DMS153 treated with DMSO at 0.1 percent for 48 hours (cell line): ENCODE results near the gene KCNIP4.

Experiments
- DNase-seq: peaks from one replicate; lab custom pipeline; 2025; ENCODE audit not compliant: unreplicated experiment; lab: John Stamatoyannopoulos, UW

KCNIP4 gene

GRCh38 chr4:21596521-21596920 lies 352.1 kb downstream of the KCNIP4 start:
- no peak for DNase-seq

- DNase-seq = no peak
These were observed 354.9 kb downstream of the KCNIP4 start for GRCh38 chr4:21593671-21594001.

- DNase-seq = no peak
These were observed 355.5 kb downstream of the KCNIP4 start for GRCh38 chr4:21592970-21593670.

DNA sequence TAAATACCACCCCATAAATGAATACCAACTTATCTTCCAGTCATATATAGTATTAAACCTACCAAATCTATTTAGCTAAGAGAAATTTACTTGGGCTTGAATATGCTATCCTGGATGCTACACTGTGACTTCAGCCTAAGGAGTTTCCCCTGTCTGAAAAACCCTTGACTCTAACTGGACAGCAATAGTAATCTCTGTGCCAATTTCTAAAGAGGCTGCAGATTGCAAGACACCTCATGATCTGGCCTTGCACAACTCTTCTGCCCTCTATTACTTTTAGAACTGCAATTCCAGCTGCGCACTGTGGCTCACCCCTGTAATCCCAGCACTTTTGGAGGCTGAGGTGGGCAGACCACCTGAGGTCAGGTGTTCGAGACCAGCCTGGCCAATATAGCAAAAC lies 371.5 kb downstream of the KCNIP4 start:
- no peak for DNase-seq

DNA sequence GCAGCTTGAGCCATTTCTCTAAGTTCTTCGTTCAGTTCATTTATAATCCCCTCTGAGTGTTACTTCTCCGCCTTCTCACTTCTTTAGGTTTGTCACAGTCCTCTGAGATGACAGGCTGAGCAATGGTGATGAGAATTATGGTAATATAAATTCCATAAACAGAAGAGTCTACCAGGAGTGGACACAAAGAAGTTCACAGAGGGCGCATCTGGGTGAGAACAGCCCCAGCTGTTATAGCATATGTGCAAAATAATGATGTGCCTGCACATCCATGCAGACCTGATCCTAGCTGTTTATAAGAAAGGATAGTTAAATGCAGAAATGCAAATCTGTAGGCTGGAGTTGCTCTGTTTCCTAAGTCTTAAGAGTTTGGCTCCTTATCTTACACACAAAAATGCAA lies 377.5 kb downstream of the KCNIP4 start:
- no peak for DNase-seq

DNA sequence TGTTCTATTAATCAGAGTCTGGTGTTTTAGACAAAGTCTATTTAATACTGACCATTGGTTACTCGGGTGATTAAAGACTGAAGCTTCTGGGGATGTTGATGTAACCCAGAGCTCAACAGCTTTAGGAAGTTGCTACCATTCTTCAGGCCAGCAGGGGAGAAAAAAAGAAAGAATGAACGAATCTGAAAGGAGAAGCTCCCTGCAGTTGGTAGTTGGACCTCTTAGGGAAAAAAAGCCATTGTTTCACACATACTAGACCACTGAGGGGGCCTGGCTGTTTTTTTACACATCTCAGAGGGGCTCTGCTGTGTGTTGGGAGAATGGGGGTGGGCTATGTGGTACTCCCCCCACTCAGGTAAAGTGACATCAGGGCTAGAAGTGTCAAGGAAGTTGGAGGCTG lies 378.9 kb downstream of the KCNIP4 start:
- no peak for DNase-seq

GRCh38 chr4:21555083-21555482 lies 393.5 kb downstream of the KCNIP4 start:
- no peak for DNase-seq

GRCh38 chr4:21554500-21554899 lies 394.1 kb downstream of the KCNIP4 start:
- no peak for DNase-seq

- no peak for DNase-seq
These were observed 394.5 kb downstream of the KCNIP4 start for GRCh38 chr4:21554066-21554465.

DNA sequence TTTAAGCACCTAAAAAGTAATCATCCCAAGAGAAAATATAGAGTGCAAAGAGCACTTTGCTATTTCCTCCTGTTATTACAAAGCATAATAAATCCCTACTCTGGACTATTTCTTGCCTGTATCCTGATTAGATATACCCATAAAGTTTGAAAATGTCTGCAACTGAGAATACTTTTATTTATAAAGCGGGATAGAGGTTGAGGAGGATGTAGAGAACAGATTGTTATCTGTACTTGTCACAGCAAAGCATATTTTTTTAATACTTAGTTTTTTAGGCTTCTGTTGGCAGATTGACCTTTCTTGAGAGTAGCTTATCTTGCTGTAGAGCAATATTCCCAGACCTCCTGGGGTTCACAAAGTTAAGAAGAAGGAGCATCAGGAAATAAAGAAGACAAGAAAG lies 396.1 kb downstream of the KCNIP4 start:
- DNase-seq = no peak

DNA sequence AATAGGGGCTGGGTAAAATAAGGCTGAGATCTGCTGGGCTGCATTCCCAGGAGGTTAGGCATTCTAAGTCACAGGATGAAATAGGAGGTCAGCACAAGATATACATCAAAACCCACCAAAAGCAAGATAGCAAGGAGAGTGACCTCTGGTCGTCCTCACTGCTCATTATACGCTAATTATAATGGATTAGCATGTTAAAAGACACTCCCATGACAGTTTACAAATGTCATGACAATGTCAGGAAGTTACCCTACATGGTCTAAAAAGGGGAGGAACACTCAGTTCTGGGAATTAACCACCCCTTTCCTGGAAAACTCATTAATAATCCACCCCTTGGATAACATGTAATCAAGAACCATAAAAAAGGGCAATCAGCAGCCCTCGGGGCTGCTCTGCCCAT lies 403.6 kb downstream of the KCNIP4 start:
- DNase-seq = no peak

DNA sequence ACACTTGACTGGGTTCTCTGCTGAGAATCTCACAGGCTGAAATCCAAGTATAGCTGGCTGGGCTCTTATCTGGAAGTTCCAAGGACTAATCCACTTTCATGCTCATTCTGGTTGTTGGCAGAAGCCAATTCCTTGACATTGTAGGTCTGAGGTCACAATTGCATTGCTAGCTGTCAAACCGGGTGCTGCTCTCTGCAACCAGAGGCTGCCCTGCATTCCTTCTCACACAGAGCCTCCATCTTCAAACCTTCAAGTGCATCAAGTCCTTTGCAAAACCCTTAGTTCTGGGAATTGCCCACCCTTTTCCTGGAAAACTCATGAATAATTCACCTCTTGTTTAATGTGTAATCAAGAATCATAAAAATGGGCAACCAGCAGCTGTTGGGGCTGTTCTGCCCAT lies 404.2 kb downstream of the KCNIP4 start:
- no peak for DNase-seq

DNA sequence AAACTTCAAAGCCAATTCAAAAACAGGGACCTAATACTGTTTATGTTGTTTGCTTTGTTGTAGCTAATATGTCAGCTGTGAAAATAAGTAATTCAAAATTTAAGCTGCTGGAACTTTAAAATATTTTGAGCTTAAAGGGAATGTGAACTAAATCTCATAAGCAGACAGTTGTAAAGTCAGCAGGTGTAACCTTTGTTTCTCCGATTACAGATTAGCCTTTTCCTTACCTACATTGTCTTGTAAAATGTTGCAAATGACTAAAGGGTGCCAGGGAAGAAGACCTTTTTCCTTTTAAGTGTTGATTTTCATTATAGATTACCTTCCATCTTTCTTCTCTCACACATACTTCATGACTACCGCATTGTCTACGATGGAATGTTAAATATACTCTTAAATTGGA lies 405.1 kb downstream of the KCNIP4 start:
- no peak for DNase-seq

GRCh38 chr4:21535898-21536297 lies 412.7 kb downstream of the KCNIP4 start:
- DNase-seq = no peak

DNA sequence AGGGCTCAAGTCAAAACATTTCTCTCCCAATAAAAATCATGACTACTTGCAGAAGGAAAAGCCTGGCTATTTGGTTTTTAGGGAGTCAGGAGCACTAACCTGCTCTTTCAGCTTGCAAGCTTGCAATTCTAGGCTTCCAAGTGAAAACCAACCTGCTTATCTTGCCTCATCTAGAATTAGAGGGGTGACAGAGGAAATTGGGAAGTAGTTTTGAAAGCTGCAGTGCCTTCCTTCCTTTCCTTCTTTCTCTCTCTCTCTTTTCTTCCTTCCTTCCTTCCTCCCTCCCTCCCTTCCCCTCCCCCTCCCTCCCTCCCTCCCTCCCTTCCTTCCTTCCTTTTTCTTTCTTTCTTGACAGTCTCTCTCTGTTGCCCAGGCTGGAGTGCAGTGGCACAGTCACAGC lies 417.5 kb downstream of the KCNIP4 start:
- DNase-seq = no peak

GRCh38 chr4:21529214-21529613 lies 419.4 kb downstream of the KCNIP4 start:
- no peak for DNase-seq

GRCh38 chr4:21522296-21522695 lies 426.3 kb downstream of the KCNIP4 start:
- no peak for DNase-seq

- DNase-seq = no peak
These were observed 431.3 kb downstream of the KCNIP4 start for GRCh38 chr4:21517126-21517859.

DNA sequence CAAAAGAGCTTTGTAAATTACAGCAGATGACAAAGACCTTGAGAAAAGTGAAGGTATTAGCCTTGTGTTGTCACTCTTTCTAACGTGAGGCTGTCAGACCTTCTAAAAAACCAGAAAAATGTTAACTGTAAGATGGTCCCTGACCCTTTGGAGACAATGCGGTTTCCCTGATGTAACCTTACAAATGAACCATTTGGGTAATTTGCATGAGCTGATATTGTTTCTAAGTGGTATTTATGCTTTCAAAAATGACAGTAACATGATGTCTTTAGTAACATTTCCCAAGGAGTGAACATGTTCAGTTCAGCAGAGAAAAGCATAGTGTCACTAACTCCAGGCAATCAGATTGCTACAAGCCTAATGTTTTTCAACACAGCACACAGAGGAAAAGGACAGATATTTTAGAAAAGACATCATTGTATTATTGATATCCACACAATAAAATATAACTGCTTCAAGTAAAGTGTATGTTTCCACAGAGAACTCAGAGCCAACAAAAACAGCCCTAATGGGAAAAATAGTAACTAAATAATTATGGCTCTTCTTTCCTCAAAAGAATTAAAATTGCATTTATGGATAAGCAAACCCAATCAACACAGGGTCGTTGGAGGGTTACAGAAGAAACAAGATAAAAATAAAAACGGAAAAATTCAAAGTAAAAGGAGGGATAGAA lies 434.4 kb downstream of the KCNIP4 start:
- no peak for DNase-seq

GRCh38 chr4:21512353-21512752 lies 436.2 kb downstream of the KCNIP4 start:
- DNase-seq = no peak

DNA sequence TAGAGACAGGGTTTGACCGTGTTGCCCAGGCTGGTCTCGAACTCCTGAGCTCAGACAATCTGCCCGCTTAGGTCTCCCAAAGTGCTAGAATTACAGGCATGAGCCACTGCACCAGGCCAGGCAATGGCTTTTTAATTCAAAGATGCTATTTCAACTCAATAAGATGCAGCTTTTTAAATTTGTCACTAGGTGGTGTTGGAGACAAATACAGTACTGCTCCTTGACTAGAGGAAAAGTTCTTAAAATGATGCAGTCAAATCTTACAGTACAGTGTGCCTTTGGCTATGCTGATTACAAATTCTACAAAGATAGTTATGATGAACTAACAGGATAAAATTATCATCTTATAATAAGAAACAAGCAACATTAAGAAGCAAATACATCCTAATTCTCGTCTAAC lies 441.1 kb downstream of the KCNIP4 start:
- DNase-seq = no peak

DNA sequence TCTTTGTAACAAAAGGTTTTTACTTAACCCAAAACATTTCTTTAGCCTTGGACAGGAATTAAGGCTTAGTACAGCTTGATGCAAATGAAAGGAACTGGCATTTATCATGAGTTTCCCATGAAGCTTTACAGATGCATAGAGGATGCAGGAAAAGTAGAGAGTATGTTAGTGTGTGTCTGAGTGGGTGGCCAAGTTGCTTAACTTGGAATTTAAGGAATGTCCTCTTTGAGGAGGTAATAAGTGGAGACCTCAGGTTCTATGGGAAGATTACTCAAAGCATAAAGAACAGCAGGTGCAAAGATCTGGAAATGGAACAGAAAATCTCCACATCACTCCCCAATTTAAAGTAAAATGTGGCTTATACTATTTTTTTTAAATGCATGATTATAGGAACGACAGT lies 457.9 kb downstream of the KCNIP4 start:
- no peak for DNase-seq
